OCI-LY3 (cell line): Measurements from ENCODE around the gene SRPX2.

ENCODE experiments used
- CTCF ChIP-seq: fragments of 200-600, 300-600 bp; sonication (generic); IDR thresholded peaks from 2 replicates; pipeline ENCODE4 v1.5.1; 2014; ENCODE audit warnings: antibody characterized with exemption, low read length, low read depth
- EZH2phosphoT487 ChIP-seq: fragments of 200-600 bp; shearing (Covaris generic); IDR thresholded peaks from 2 replicates; pipeline ENCODE4 v1.6.1; 2018; ENCODE audit warnings: antibody characterized with exemption, mixed run types, low read depth

GRCh38 chrX:100695302-100695701 is 51.3 kb downstream of the SRPX2 start:
- TF ChIP-seq CTCF: no peak
- TF ChIP-seq EZH2phosphoT487: no peak
